Cardiac muscle cell (in vitro differentiated cells and primary cell): ENCODE results near the gene PSD2. TPM values are rescaled to one million over a fixed set of nuclear protein-coding genes. Genes with fewer than 3 reads are reported as not detected.

Source experiments
- DNase-seq, 2 donors: peaks; one replicate each; pipeline versions ENCODE4 v3.0.0 to v3.0.0-alpha.2; 2010 to 2017; ENCODE audit warnings: low read depth in 1 of 2, low spot score in 1 of 2
- H3K27ac ChIP-seq: fragments of 200-600 bp; sonication (generic); 2 replicates; pipeline ENCODE4 v1.5.1; 2016
- H3K27me3 ChIP-seq: fragments of 200-600 bp; sonication (generic); 2 replicates; pipeline ENCODE4 v1.6.0; 2016; ENCODE audit warnings: control low read depth
- H3K36me3 ChIP-seq: fragments of 200-600 bp; sonication (generic); 2 replicates; pipeline ENCODE4 v1.5.1; 2016; ENCODE audit warnings: control low read depth
- H3K4me1 ChIP-seq: fragments of 200-600 bp; sonication (generic); 2 replicates; pipeline ENCODE4 v1.8.1; 2017; ENCODE audit warnings: low read depth, mild to moderate bottlenecking, mixed run types
- H3K4me3 ChIP-seq: fragments of 200-600 bp; sonication (generic); 2 replicates; pipeline ENCODE4 v1.5.1; 2016; ENCODE audit warnings: mild to moderate bottlenecking
- H3K9me3 ChIP-seq: fragments of 200-600 bp; sonication (generic); 2 replicates; pipeline ENCODE4 v1.5.1; 2017; ENCODE audit warnings: low read depth, mild to moderate bottlenecking, control low read depth
- CTCF ChIP-seq: IDR thresholded peaks from 2 replicates; pipeline ENCODE4 v1.5.1; 2012; ENCODE audit warnings: low read depth, mild to moderate bottlenecking, low read length
- polyA plus RNA-seq: library from polyadenylated mRNA; unstranded; fragments of >200 nt; fragmentation: Nextera tagmentation; extraction: Ambion mirVana; gene quantifications from 2 replicates; pipeline ENCODE4 v1.2.1, GENCODE V29; 2016
- total RNA-seq: library from RNA; depleted of rRNA; stranded (reverse); fragments of >200 nt; gene quantifications from 2 replicates; pipeline ENCODE4 v1.2.3, GENCODE V29; 2016

Gene PSD2
- total and polyA plus RNA-seq, 2 experiments from 2014 or later: 0.04 to 0.48 TPM

- H3K4me3 ChIP-seq: no peak overlapping the region
- DNase-seq: no peak
- no peaks in the 10 kb centered on the region for H3K36me3 ChIP-seq
- H3K27ac ChIP-seq: no peak overlapping the region
- no peak for TF ChIP-seq CTCF
- peaks cover 3% of the 10 kb centered on the region for H3K27me3 ChIP-seq
- no peaks in the 10 kb centered on the region for H3K4me1 ChIP-seq
- no peaks in the 10 kb centered on the region for H3K9me3 ChIP-seq
These were observed 16.7 kb downstream of the PSD2 start for GRCh38 chr5:139812323-139812722.

DNA sequence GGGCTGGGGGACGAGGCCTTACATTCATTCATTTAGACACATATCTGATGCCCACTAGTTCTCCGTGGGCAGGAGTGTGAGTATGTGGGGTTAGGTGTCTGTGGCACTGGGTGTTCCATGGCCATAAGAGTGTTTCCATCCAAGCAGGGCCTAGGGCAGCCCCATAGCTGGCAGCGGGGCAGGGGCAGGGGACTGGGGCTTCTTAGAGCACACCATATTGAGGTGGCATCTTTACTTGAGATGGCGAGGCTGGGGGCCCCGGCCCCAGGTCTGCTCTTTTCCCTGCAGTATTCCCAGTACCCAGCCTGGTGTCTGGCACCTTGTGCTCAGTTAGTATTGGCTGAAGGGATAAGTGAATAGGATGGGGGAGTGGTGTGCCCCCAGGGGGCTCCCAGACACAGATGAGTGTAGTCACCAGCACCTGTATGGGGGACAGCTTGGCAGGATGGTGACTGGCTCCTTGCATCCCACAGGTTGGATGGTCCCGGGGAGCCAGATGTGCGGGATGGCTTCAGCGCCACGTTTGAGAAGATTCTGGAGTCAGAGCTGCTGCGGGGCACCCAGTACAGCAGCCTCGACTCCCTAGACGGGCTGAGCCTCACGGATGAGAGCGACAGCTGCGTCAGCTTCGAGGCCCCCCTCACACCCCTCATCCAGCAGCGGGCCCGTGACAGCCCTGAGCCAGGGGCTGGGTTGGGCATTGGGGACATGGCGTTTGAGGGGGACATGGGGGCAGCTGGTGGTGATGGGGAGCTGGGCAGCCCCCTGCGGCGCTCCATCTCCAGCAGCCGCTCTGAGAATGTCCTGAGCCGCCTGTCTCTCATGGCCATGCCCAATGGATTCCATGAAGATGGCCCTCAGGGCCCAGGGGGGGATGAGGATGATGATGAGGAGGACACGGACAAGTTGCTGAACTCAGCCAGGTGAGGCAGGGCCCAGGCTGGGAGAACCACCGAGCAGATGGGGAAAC, 17.5 kb downstream of the PSD2 start:
- Histone ChIP-seq H3K36me3 (no peaks in the 10 kb centered on the region), H3K4me1 (no peaks in the 10 kb centered on the region), H3K9me3 (no peaks in the 10 kb centered on the region), H3K4me3 (no peak overlapping the region), H3K27ac (no peak overlapping the region), H3K27me3 (peaks cover 3% of the 10 kb centered on the region)
- TF ChIP-seq CTCF: no peak
- no peak for DNase-seq

DNA sequence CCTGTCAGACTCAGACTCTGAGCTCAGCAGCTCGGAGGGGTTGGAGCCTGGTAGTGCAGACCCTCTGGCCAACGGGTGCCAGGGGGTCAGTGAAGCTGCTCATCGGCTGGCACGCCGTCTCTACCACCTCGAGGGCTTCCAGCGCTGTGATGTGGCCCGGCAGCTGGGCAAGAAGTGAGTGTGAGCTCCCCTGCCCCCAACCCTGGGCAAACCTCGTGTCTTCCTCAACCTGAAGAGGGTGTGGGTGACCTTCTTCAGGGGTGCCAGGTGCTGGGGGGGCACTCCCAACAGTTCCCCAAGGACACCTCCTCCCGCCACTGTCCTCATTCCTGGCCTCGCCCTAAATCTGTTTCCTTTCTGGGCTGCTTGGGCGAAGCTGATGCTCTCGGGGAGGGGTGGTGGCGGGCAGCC, 18.6 kb downstream of the PSD2 start:
- Histone ChIP-seq H3K27me3 (peaks cover 3% of the 10 kb centered on the region), H3K4me1 (no peaks in the 10 kb centered on the region), H3K36me3 (no peaks in the 10 kb centered on the region), H3K27ac (no peak overlapping the region), H3K4me3 (no peak overlapping the region), H3K9me3 (no peaks in the 10 kb centered on the region)
- DNase-seq: no peak
- no peak for TF ChIP-seq CTCF

DNA sequence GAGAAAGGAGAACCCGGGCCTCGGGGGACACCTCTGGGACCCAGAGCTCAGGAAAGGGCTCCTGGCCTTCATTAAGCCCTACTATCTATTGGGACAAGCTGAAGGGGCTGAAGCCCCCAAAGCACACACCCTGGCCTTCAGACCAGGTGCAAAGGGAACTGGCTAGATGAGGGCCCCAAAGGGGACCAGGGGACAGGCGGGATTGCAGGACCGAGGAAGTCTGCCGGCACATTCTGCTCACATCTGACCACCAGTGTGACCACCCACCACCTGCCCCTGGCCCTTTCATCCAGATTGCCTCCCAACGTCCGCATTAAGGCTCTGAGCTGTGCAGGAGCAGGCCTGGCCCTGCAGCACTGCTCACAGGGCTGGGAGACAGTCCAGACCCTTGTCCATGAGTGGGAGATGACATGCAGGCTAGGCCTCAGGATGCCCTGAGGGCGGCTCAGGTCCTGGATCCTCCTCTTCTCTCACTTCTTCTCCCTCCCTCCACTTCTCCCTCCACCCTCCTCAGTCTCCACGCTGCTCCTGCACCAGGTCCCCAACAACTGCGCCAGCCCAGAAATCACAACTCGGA, 19.2 kb downstream of the PSD2 start:
- DNase-seq: no peak
- Histone ChIP-seq H3K27ac (no peak overlapping the region), H3K36me3 (no peaks in the 10 kb centered on the region), H3K9me3 (no peaks in the 10 kb centered on the region), H3K4me3 (no peak overlapping the region), H3K27me3 (peaks cover 3% of the 10 kb centered on the region), H3K4me1 (no peaks in the 10 kb centered on the region)
- no peak for TF ChIP-seq CTCF

DNA sequence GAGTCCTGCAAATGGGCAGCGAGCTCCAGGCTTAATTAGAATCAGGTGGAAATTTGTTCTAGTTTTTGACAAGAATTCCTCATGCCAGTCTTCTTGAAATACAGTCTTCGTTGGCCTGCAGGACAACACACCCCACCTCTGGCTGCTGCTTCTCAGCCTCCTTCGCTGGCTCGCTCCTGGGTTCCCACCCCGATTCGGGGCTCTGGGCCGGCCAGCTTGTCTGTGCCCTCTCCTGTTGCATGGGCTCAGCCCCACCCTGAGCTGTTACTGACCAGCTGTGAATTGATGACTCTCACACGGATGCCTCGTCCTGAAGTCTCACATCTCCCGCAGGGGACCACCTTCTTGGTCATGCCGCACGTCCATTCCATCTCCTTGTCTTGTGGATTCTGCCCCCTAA, 21.0 kb downstream of the PSD2 start:
- TF ChIP-seq CTCF: no peak
- Histone ChIP-seq H3K27ac (no peak overlapping the region), H3K4me1 (no peaks in the 10 kb centered on the region), H3K9me3 (no peaks in the 10 kb centered on the region), H3K36me3 (no peaks in the 10 kb centered on the region), H3K27me3 (peaks cover 3% of the 10 kb centered on the region), H3K4me3 (no peak overlapping the region)
- no peak for DNase-seq
